ENCODE measurements around the gene ANKRD11.

The ANKRD11 gene

GRCh38 chr16:89319631-89319885 lies 170.8 kb downstream of the ANKRD11 start:
- Histone ChIP-seq H3K79me2 (ENCODE audit: control insufficient read depth, low read length) (peaks cover 99% of the 10 kb centered on the region), H3K9me2 (replicated peaks; ENCODE audit: control insufficient read depth, low read length) (no peaks in the 10 kb centered on the region), H3F3A (ENCODE audit: control insufficient read depth, insufficient read depth) (peaks cover 4% of the 10 kb centered on the region; the same call in 1 of the 2 replicates), H3K4me2 (ENCODE audit: low read length) (no peak overlapping the region), H3K4me3 (ENCODE audit: low read length) (no peak overlapping the region), H3K9me3 (ENCODE audit: control insufficient read depth, insufficient read depth, low read length) (no peaks in the 10 kb centered on the region), H3K27ac (ENCODE audit: low read depth, low read length) (no peak overlapping the region), H4K20me1 (ENCODE audit: control insufficient read depth, insufficient read depth, low read depth, low read length) (peaks cover 64% of the 10 kb centered on the region), H3K36me3 (ENCODE audit: control insufficient read depth, low read length) (peaks cover 21% of the 10 kb centered on the region), H3K27me3 (ENCODE audit: control insufficient read depth, low read length) (no peaks in the 10 kb centered on the region), H3K4me1 (ENCODE audit: control insufficient read depth, low read length) (peaks cover 65% of the 10 kb centered on the region)
- no peak for TF ChIP-seq EZH2phosphoT487 (IDR thresholded peaks at IDR 0.05; ENCODE audit: borderline replicate concordance, low read length)
- TF ChIP-seq CTCF (IDR thresholded peaks at IDR 0.05; ENCODE audit: low read depth, low read length, poor library complexity, severe bottlenecking), result no peak

GRCh38 chr16:89318871-89319630 lies 171.3 kb downstream of the ANKRD11 start:
- peaks cover 23% of the 10 kb centered on the region for H3K36me3 ChIP-seq (ENCODE audit: control insufficient read depth, low read length)
- H4K20me1 ChIP-seq (ENCODE audit: control insufficient read depth, insufficient read depth, low read depth, low read length), result peaks cover 60% of the 10 kb centered on the region
- H3K4me1 ChIP-seq (ENCODE audit: control insufficient read depth, low read length), result peaks cover 63% of the 10 kb centered on the region
- peaks cover 4% of the 10 kb centered on the region; the same call in 1 of the 2 replicates for H3F3A ChIP-seq (ENCODE audit: control insufficient read depth, insufficient read depth)
- H3K9me3 ChIP-seq (ENCODE audit: control insufficient read depth, insufficient read depth, low read length), result no peaks in the 10 kb centered on the region
- H3K79me2 ChIP-seq (ENCODE audit: control insufficient read depth, low read length), result peaks cover 99% of the 10 kb centered on the region
- no peak overlapping the region for H3K4me3 ChIP-seq (ENCODE audit: low read length)
- no peak overlapping the region for H3K27ac ChIP-seq (ENCODE audit: low read depth, low read length)
- TF ChIP-seq EZH2phosphoT487 (IDR thresholded peaks at IDR 0.05; ENCODE audit: borderline replicate concordance, low read length), result no peak
- H3K27me3 ChIP-seq (ENCODE audit: control insufficient read depth, low read length), result no peaks in the 10 kb centered on the region
- H3K4me2 ChIP-seq (ENCODE audit: low read length), result no peak overlapping the region
- H3K9me2 ChIP-seq (replicated peaks; ENCODE audit: control insufficient read depth, low read length), result no peaks in the 10 kb centered on the region

- H3K36me3 ChIP-seq (ENCODE audit: control insufficient read depth, low read length), result peaks cover 29% of the 10 kb centered on the region
- no peaks in the 10 kb centered on the region for H3K9me2 ChIP-seq (replicated peaks; ENCODE audit: control insufficient read depth, low read length)
- H3K4me2 ChIP-seq (ENCODE audit: low read length), result no peak overlapping the region
- peaks cover 4% of the 10 kb centered on the region; the same call in 1 of the 2 replicates for H3F3A ChIP-seq (ENCODE audit: control insufficient read depth, insufficient read depth)
- peaks cover 99% of the 10 kb centered on the region for H3K79me2 ChIP-seq (ENCODE audit: control insufficient read depth, low read length)
- no peak for TF ChIP-seq CTCF (IDR thresholded peaks at IDR 0.05; ENCODE audit: low read depth, low read length, poor library complexity, severe bottlenecking)
- TF ChIP-seq EZH2phosphoT487 (IDR thresholded peaks at IDR 0.05; ENCODE audit: borderline replicate concordance, low read length), result no peak
- no peak overlapping the region for H3K27ac ChIP-seq (ENCODE audit: low read depth, low read length)
- H3K4me1 ChIP-seq (ENCODE audit: control insufficient read depth, low read length), result peaks cover 58% of the 10 kb centered on the region
- peaks cover 64% of the 10 kb centered on the region for H4K20me1 ChIP-seq (ENCODE audit: control insufficient read depth, insufficient read depth, low read depth, low read length)
- H3K9me3 ChIP-seq (ENCODE audit: control insufficient read depth, insufficient read depth, low read length), result no peaks in the 10 kb centered on the region
- no peaks in the 10 kb centered on the region for H3K27me3 ChIP-seq (ENCODE audit: control insufficient read depth, low read length)
- H3K4me3 ChIP-seq (ENCODE audit: low read length), result no peak overlapping the region
These were observed 172.0 kb downstream of the ANKRD11 start for GRCh38 chr16:89318430-89318758.

DNA sequence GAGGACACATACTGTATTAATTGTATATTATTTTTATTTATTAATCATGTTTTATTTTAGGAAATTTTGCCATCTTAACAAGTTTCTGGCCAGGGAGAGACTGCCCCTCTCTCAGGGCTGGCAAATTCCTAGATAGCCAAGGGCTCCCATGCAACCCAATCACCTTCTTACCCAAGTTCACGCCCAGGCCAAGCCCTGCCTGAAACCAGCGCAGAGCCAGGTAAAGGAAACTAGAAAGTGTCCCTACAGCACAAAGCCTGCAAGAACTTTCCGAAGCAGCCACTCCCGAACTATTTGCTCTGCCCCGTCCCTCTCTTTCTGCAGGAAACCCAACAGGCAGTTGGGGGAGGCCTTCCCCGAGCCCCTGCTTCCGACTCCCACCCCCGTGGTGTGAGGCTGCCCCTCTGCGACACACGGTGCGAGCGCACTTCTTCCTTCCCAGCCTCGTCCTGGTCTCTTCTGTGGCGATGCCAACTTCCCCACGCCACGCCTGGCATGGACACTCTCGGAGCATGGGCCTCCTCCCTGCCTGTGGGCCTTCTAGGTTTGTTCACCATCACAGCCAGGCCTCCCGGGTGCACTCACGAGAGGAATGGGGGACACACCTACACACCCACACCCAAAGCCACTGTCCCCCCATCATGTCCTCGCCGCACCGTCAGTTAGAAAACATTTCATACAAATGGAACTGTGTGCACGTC lies 172.5 kb downstream of the ANKRD11 start:
- Histone ChIP-seq H3K4me1 (ENCODE audit: control insufficient read depth, low read length) (peaks cover 56% of the 10 kb centered on the region), H3K9me2 (replicated peaks; ENCODE audit: control insufficient read depth, low read length) (no peaks in the 10 kb centered on the region), H4K20me1 (ENCODE audit: control insufficient read depth, insufficient read depth, low read depth, low read length) (peaks cover 65% of the 10 kb centered on the region), H3K79me2 (ENCODE audit: control insufficient read depth, low read length) (peaks cover 99% of the 10 kb centered on the region), H3K27me3 (ENCODE audit: control insufficient read depth, low read length) (no peaks in the 10 kb centered on the region), H3F3A (ENCODE audit: control insufficient read depth, insufficient read depth) (peaks cover 4% of the 10 kb centered on the region; the same call in 1 of the 2 replicates), H3K9me3 (ENCODE audit: control insufficient read depth, insufficient read depth, low read length) (no peaks in the 10 kb centered on the region), H3K4me2 (ENCODE audit: low read length) (no peak overlapping the region), H3K27ac (ENCODE audit: low read depth, low read length) (no peak overlapping the region), H3K36me3 (ENCODE audit: control insufficient read depth, low read length) (peaks cover 34% of the 10 kb centered on the region), H3K4me3 (ENCODE audit: low read length) (no peak overlapping the region)
- TF ChIP-seq CTCF (IDR thresholded peaks at IDR 0.05; ENCODE audit: low read depth, low read length, poor library complexity, severe bottlenecking), result no peak
- no peak for TF ChIP-seq EZH2phosphoT487 (IDR thresholded peaks at IDR 0.05; ENCODE audit: borderline replicate concordance, low read length)

Data from DOHH2 (cell line).